ACHN (cell line): ENCODE results near the gene ACTG2.
"Not testable (repeated sequence)": the region's sequence is repeated elsewhere in the genome, so short reads cannot be mapped to it uniquely, and the experiment has no call there.

Source experiments
- DNase-seq: peaks from one replicate; pipeline ENCODE4 v3.0.0-alpha.2; 2015
- in situ Hi-C: cut with HindIII; loops from 2 replicates; pipeline ENCODE4 v1.10.0; 2017; ENCODE audit warnings: low sequenced_read_pairs, low pct_ligation_motif_present, low pct_unique_long_range_greater_than_20kb

The ACTG2 gene

DNA sequence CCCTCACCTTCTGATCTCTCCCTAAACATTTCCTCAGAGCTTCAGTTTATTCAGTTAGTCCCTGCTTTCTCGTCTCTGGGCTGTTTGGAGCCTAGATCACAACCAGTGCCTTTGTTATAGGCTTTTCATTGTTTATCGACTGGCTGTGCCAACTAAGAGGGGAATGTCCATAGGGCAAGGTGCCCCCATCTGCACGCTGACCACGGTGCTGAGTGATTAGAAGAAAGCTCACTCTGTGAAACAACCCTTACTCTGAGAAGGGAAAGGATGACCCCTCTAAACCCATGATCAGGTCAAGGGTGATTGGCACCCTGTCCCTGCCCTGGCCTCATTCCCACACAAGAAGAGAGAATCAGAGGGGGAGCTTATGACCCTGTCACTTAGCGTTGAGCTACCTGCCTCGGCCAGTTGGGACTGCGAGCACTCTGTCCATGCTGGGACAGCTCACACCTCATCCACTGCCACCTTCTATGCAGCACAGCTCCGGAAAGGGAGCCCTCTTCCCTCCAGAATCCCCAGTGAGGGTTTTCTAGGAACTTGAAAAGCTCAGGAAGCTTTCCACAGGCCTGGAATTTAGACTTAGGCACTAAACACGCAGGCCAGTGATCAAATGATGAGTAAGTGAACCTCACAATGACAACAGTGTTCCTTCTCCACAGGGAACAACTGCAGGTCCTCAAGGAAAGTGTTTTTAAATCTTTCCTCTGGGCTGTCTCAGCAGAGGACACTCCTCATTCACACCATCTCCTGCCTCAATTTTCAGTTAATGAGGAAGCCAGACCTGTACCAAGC lies 2.3 kb upstream of the ACTG2 start:
- DNase-seq: no peak
- in situ Hi-C loops: no loop called here

DNA sequence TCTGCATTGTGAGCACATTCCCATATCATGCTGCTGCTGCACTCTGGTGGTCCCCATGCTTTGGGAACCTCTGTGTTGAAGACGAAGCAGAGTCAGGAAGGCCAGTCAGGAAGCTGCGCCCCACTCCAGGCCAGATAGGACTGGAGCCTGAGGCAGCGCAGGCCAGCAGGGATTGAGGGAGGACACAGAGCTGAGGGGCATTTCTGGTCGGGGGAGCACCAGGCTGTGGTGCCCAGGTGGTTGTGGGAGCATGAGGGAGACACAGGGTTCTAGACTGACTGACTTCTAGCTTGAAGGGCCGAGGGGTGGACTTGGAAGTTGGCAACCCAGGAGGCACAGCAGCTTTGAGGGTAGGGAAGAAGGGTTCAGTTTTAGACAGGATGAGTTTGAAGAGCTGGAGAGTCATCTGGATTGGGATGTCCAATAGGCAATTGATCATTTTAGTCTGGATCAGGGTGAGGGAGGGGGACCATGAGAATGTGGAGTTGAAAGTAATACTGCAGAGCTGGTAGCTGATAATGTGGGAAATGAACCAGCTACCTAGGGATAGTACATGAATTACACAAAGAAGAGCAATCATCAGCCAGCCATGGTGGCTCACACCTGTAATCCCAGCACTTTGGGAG lies 1.4 kb upstream of the ACTG2 start:
- in situ Hi-C loops: no loop called here
- no peak for DNase-seq

DNA sequence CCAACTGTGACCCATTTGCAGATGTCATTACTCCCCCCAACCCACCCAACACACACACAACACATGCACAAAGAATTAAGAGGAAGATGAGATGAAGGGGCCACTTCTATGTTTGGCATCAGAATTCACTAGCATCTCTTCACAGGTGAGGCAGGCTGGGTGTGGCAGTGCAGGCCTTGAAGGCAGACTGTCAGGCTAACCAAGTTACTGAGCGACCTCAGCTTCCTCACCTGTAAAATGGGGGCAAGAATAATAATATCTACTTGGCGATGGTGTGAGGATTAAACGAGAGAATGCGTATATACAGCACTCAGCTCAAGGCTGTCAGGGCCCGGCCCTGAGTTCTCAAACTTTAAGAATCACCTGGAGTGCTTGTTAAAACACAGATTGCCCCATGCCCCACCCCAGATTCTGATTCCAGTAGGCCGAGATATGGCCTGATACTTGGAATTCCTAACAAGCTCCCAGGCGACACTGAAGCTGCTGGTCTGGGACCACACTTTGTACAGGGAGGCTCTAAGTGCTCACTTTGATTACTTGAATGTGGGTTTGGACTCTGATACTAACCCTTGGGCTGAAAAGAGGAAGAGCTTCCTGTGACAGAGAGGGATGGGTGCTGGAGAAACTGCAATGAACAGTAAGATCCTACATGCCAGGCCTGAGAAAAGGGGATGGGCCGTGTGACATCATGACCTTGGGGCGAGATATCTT lies 1.1 kb downstream of the ACTG2 start:
- in situ Hi-C loops: no loop called here
- no peak for DNase-seq

DNA sequence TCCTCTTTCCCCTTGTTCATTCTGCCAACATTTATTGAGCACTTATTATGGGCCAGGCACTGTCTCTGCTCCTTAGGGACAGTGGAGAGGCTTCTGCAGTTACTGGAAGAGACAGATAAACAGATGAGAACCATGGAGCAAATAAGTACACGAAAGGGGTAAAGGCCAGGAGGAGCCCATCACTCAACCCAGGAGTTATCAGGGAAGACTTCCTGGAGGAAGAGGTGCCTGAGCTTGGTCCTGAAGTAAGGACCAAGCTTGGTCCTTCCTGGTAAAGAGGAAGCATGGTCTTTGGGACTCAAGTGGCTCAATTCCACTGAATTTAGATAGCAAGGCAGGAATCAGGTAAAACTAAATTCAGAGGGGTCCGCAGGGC lies 1.7 kb downstream of the ACTG2 start:
- DNase-seq: no peak
- in situ Hi-C loops: no loop called here

DNA sequence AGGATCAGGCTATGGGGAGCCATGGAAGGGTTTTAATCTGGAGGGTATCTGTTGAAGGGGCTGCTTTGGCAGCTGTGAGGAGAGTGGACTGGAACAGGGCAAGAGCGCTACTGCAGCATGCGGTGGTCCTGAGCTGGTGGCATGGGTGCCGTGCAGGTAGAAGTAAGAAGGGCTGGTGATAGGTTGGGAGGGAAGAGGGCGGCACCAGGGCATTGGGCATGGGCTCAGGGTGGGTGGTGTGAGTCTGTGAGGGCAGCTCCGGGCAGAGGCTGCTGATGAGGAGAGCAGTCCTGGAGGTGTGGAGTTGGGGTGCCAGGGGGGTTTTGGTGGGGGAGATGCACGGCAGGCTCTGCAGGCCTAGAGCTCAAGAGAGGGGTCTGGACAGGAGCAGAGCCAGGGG lies 2.1 kb downstream of the ACTG2 start:
- no peak for DNase-seq
- in situ Hi-C loops: no loop called here

DNA sequence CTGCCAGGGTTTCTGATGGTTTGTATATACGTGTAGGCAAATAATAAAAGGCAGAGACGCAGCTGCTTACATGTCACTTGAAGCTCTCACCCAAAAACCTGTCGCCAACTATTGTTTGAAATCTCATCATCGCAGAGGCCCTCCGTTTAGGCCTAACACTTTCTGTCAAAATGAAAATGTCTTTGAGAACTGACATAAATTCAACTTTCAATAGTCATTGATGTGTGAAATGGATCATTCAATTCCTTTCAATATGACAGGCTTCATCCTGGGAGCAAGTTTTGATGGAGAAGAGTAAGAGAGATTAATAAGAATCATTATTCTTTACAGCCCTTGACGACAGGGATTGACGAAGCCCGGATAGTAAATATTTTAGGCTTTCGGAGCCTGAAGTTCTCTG lies 2.7 kb downstream of the ACTG2 start:
- in situ Hi-C loops: no loop called here
- DNase-seq: no peak

DNA sequence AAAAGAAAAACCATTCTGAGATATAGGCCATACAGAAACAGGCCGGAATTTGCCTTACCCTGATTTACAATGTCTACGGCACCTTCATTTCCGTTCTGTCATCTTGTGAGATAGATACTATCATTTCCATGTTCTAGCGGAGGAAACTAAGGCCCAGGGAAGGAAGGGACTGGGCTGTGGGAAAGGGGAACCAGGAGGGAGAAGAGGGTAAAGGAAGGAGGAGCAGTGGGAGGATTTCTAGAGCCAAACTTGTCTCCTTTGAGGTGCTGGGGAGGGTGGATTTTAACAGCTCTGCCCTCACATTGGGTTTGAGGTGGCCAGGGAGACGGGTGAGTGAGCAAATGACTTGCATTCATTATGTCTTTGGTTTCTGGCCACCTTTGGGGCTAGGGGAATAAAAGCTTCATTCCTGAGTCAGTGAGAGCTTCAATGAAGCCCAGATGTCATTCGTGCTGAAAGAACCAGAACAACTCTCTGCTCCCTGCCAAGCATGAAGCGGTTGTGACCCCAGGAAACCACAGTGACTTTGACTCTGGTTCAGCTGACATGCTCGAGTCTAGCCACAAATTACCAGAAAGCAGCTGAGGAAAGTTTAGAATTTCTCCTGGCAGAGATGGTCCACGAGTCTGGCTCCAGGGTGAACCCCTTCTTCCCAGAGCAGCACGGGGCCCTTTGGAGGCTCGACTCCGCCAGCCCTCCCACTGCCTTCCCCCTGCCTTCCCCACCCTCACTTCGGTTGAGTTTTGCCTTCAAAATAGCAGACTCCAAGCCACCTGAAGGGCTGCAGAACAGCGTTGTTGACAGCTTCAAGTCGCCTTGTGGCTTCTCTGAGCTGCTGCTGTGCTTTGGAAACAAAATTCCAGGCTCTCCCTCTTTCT lies 3.8 kb downstream of the ACTG2 start:
- peak; percentile 12 for DNase-seq
- in situ Hi-C loops: no loop called here

DNA sequence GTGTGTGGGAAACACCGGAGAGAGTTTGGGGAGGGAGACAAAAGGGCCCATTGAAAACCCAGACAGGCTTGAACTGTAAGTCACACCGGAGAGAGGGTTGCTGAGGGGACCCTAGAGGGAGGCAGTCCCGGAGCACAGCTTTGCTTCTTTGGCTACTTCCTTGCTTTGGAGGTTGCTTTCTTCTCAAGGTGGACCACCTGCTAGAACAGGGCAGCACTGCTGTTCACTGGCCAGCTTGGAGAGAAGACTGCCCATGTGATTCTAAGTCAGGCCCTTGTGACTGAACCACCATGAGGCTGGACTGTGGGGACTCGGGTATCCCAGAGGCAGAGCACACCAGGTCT lies 4.4 kb downstream of the ACTG2 start:
- no peak for DNase-seq

DNA sequence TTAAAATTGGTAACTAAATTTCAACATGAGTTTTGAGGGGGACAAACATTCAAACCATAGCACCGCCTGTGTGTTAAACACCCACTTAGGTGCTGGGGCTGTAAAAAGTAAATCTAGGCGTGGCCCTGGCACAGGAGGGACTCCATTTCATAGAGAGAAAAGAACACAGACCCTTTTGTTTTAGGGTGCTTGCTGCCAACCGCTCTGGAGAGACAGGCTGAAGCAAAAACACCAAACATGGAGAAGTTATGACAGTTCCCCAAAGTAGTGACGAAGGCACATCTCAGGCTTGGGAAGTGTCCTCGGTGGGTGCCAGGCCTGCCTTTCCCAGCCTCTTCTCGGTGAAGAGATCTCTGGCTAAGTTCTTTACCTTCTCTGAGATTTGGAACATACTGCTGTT lies 5.1 kb downstream of the ACTG2 start:
- in situ Hi-C loops: no loop called here
- no peak for DNase-seq

More for the DNA sequence above, 4.4 kb downstream of the ACTG2 start:
- in situ Hi-C loops: no loop called here

DNA sequence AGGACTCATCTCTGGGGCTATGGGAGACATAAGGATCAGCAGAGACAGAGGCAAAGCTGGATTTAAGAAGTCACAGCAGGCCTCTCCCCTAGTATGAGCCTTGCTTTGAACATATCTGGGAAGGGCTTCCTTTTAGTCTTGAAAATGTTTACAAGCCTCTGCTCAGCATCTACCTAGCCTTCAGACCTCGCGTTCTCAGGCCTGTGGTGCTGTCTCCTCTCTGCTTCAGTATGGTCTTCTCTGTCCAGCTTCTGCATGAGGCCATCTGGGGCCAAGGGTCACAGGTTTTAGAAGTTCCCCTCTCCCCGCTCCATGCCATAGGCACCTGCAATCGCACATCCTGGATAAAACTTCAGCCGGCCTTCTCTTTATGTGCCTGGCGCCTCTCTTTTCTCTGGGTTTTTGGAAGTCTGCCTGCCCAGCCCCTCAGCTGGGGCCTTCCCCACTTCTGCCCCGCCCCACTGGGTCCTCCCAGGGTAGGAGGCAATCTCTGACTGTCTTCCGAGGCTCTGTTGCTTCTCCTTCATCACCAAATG lies 7.1 kb downstream of the ACTG2 start:
- DNase-seq: no peak
- in situ Hi-C loops: no loop called here

DNA sequence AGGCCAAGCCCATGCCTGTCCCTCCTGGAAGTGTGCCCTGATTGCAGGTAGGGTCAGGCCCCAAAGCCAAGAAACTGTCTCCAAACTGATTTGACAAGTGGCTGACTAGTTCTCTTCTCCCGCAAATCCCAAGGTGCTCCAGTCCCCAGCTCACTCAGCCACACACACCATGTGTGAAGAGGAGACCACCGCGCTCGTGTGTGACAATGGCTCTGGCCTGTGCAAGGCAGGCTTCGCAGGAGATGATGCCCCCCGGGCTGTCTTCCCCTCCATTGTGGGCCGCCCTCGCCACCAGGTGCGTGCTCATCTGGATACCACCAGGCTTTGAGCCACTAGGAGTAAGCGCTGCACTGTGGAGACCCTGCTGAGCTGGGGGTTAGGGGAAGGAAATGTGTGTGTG lies 8.3 kb downstream of the ACTG2 start:
- no peak for DNase-seq
- in situ Hi-C loops: no loop called here

DNA sequence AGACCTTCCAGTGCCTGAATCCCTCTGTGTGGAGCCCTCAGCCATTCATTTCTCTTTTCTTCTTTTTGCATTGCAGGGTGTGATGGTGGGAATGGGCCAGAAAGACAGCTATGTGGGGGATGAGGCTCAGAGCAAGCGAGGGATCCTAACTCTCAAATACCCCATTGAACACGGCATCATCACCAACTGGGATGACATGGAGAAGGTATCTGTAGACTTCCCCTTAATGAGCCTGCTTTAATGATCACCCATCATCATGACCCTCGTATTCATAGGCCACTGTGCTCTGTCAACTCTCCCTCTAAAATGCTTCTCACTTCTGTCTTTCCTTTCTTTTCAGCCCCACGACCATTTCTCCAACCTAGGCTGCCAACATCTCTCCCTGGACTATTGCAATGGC lies 9.5 kb downstream of the ACTG2 start:
- DNase-seq: no peak
- in situ Hi-C loops: no loop called here

DNA sequence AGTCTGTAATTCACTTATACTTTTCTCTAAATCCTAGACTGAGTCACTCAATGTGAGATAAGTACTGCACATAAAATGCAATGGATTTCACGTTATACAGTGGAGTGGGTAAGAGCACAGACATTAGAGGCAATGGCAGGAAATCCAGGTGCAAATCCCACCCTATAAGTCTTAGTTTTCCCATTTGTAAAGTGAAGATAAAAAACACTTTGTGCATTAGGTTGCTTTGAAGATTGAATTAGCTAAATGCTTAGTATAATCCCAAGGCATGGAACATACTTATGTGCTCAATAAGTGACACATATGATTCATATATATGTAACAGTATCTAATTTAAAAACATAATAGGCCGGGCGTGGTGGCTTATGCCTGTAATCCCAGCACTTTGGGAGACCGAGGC lies 10.5 kb downstream of the ACTG2 start:
- in situ Hi-C loops: no loop called here
- no peak for DNase-seq

DNA sequence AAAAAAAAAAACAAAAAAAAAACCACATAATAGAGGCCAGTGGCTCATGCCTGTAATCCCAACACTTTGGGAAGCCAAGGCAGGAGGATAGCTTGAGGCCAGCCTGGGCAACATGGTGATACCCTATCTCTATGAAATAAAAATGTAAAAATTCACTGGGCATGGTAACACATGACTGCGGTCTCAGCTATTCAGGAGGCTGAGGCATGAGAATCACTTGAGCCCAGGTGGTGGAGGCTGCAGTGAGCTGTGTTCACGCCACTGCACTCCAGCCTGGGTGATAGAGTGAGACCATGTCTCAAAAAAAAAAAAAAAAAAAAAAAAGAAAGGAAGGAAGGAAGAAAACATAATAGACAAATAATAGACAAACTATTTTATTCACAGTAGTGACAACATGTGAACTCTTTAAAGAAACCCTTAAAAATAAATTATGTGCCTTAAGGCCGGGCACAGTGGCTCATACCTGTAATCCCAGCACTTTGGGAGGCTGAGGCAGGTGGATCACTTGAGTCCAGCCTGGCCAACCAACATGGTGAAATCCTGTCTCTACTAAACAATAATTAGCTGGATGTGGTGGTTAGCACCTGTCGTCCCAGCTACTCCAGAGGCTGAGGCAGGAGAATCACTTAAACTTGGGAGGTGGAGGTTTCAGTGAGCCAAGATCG lies 11.3 kb downstream of the ACTG2 start:
- in situ Hi-C loops, DNase-seq: not testable (repeated sequence)

DNA sequence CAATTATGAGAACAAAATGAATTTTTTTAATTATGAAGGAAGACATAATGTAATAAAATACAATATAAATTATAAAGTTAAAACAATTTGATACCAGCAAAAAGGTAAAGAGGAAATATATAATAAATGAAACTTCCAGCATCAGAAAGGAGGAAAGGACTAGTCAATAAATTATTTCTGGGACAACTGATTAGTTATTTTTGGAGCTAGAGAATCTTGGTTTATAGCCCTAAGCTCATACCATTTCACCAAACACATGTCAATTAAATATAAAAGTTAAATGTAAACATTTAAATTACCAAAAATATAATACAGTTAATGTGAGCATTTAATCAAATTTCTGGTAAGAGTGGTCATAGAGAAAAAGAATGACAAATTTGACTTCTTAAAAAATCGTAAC lies 12.1 kb downstream of the ACTG2 start:
- in situ Hi-C loops: no loop called here
- DNase-seq: no peak

DNA sequence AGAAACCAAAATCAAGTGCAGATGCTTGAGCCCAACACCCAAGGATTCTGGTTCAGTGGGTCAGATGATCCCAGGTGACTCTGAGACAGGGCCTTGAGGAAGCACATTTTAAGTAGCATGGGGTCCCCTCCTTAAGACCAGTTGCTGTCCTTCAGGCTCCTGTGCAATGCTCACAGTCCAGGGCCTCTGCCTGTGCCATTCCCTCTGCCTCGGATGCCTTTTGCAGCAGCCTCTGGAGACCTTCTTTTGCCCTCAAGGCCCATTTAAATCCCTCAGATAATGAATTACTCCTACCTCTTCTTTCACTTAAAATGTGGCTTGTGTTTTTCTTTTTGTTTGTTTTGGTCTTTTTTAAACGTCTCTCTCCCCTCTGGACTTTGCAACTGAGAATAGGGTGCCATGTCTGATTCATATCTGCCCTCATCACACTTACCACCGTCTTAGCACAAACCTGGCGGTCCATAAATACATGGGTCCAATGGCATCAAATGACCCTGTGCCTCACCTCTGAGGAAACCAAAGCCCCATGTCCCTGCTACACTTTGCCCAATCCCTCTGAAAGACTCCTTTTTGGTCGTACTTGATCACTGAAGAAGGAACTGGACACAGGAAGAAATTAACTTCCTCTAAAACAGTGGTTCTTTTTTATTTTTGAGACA lies 14.2 kb downstream of the ACTG2 start:
- in situ Hi-C loops: no loop called here
- DNase-seq: no peak

DNA sequence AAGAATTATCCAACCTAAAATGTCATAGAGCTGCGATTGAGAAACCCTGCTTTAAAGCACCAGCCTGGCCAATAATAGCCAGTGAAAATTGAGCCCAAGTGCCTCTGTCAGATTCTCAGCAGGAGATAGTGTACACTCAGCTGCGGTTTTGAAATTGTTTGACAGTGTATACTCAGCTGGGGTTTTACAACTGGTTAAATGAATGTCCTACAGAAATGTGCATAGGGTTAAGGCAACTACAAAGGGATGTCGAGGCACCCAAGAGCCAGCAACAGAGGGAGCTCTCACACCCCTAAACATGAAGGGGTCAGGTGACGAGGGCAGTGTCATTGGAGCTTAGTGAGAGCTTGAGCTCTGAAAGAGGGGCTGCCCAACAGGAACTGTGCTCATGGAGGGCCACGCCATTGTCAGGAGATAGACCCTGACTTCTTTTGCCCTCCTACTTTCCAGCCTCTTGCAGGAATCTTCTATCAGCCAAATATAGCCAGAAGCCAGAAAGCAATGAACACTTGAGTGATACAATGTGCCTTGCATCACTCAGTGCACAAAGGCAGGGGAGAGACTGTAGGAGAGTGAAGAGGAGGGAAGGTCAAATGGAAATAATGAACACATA lies 15.1 kb downstream of the ACTG2 start:
- in situ Hi-C loops: no loop called here
- peak; percentile 21 for DNase-seq
